ENCODE results near the gene LST1.

LST1 gene

DNA sequence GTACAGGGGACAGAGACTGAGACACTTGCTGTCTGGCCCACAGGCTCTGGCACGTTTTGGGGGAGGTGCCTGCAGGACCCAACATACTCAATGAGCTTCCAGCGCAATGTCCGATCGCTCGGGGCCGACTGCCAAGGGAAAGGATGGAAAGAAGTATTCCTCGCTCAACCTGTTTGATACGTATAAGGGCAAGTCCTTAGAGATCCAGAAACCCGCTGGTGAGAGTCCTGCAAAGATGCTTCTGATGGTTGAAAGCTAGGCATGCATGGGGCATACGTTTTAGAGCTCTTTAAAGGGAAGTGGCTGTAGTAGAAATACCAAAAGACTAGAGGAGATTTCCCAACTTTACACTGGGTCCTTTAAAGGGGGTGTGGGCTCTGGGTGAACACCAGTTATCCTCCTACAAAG is 36.6 kb downstream of the LST1 start:
- peak overlapping the region; percentile 88 for H3K4me2 ChIP-seq (ENCODE audit: low read length)
- H3K36me3 ChIP-seq (ENCODE audit: control insufficient read depth, insufficient read depth, low read length), result no peaks in the 10 kb centered on the region
- H3K4me3 ChIP-seq (ENCODE audit: low read depth, low read length), result no peak overlapping the region
- H3K79me2 ChIP-seq, result peaks cover 17% of the 10 kb centered on the region
- H3K9me3 ChIP-seq (ENCODE audit: control insufficient read depth, low read length), result no peaks in the 10 kb centered on the region
- no peak overlapping the region for H3K9ac ChIP-seq
- TF ChIP-seq, protein P1, sequence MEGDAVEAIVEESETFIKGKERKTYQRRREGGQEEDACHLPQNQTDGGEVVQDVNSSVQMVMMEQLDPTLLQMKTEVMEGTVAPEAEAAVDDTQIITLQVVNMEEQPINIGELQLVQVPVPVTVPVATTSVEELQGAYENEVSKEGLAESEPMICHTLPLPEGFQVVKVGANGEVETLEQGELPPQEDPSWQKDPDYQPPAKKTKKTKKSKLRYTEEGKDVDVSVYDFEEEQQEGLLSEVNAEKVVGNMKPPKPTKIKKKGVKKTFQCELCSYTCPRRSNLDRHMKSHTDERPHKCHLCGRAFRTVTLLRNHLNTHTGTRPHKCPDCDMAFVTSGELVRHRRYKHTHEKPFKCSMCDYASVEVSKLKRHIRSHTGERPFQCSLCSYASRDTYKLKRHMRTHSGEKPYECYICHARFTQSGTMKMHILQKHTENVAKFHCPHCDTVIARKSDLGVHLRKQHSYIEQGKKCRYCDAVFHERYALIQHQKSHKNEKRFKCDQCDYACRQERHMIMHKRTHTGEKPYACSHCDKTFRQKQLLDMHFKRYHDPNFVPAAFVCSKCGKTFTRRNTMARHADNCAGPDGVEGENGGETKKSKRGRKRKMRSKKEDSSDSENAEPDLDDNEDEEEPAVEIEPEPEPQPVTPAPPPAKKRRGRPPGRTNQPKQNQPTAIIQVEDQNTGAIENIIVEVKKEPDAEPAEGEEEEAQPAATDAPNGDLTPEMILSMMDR (IDR thresholded peaks at IDR 0.05), result no peak
- H2AFZ ChIP-seq, result no peak overlapping the region
- peaks cover 12% of the 10 kb centered on the region for H3K4me1 ChIP-seq
- no peaks in the 10 kb centered on the region for H3K27me3 ChIP-seq (ENCODE audit: control insufficient read depth, insufficient read depth, low read length)
- H3K27ac ChIP-seq, result no peak overlapping the region

DNA sequence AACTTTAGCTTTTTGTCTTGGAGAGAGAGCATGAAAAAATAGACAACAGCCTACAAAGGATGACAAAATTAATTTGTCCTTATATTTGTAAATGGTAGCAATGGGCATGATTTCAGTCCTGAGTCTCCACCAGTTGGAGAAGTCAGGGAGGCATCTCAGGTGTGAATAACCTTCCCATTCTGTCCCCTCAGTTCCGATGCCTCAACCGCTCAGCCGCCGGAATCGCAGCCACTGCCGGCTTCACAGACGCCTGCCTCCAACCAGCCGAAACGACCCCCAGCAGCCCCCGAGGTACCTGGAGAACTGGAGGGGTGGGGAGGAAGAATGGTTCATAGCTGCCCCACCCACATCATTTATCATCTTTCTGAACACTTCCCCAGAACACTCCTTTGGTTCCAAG is 38.0 kb downstream of the LST1 start:
- peaks cover 17% of the 10 kb centered on the region for H3K79me2 ChIP-seq
- H3K4me1 ChIP-seq, result peaks cover 12% of the 10 kb centered on the region
- no peak overlapping the region for H3K4me3 ChIP-seq (ENCODE audit: low read depth, low read length)
- no peak overlapping the region for H3K27ac ChIP-seq
- H3K4me2 ChIP-seq (ENCODE audit: low read length), result no peak overlapping the region
- H3K27me3 ChIP-seq (ENCODE audit: control insufficient read depth, insufficient read depth, low read length), result no peaks in the 10 kb centered on the region
- no peaks in the 10 kb centered on the region for H3K36me3 ChIP-seq (ENCODE audit: control insufficient read depth, insufficient read depth, low read length)
- no peak overlapping the region for H2AFZ ChIP-seq
- H3K9ac ChIP-seq, result no peak overlapping the region
- no peaks in the 10 kb centered on the region for H3K9me3 ChIP-seq (ENCODE audit: control insufficient read depth, low read length)
- TF ChIP-seq, protein P1 (IDR thresholded peaks at IDR 0.05), result no peak

DNA sequence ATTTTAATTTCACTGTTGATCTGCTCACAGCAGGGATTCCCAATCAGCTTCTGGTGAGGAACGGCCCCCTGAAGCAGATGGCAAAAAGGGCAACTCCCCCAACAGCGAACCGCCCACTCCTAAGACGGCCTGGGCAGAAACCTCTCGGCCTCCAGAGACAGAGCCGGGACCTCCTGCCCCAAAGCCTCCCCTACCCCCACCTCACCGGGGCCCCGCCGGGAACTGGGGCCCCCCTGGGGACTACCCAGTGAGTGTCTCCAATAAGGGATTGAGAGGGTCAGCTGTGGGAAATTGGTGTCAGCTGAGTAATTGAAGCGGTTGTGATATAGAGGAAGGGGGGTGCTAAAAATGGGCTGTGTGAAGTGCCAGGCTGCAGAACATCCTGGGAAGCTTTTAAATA is 40.9 kb downstream of the LST1 start:
- peaks cover 11% of the 10 kb centered on the region for H3K79me2 ChIP-seq
- no peaks in the 10 kb centered on the region for H3K36me3 ChIP-seq (ENCODE audit: control insufficient read depth, insufficient read depth, low read length)
- H2AFZ ChIP-seq, result no peak overlapping the region
- TF ChIP-seq, protein P1 (IDR thresholded peaks at IDR 0.05), result no peak
- H3K27ac ChIP-seq, result no peak overlapping the region
- no peak overlapping the region for H3K4me2 ChIP-seq (ENCODE audit: low read length)
- no peaks in the 10 kb centered on the region for H3K9me3 ChIP-seq (ENCODE audit: control insufficient read depth, low read length)
- H3K4me1 ChIP-seq, result peaks cover 6% of the 10 kb centered on the region
- H3K4me3 ChIP-seq (ENCODE audit: low read depth, low read length), result no peak overlapping the region
- H3K9ac ChIP-seq, result no peak overlapping the region
- no peaks in the 10 kb centered on the region for H3K27me3 ChIP-seq (ENCODE audit: control insufficient read depth, insufficient read depth, low read length)

DNA sequence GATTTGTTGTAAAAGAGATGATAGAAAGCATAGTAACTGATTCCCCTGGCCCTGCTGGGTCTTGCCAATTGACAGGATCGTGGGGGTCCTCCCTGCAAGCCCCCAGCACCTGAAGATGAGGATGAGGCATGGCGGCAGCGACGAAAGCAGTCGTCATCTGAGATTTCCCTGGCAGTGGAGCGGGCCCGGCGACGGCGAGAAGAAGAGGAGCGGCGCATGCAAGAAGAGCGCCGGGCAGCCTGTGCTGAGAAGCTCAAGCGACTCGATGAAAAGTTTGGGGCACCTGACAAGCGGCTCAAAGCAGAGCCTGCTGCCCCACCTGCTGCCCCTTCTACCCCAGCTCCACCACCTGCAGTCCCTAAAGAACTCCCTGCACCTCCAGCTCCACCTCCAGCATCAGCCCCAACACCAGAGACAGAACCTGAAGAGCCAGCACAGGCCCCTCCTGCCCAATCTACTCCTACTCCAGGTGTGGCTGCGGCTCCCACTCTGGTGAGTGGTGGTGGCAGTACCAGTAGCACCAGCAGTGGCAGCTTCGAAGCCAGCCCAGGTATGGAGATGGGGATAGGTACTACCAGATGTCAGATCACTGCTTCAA is 41.7 kb downstream of the LST1 start:
- TF ChIP-seq, protein P1 (IDR thresholded peaks at IDR 0.05), result no peak
- peaks cover 12% of the 10 kb centered on the region for H3K79me2 ChIP-seq
- no peak overlapping the region for H2AFZ ChIP-seq
- no peak overlapping the region for H3K9ac ChIP-seq
- H3K27ac ChIP-seq, result no peak overlapping the region
- no peaks in the 10 kb centered on the region for H3K4me1 ChIP-seq
- H3K4me2 ChIP-seq (ENCODE audit: low read length), result no peak overlapping the region
- H3K27me3 ChIP-seq (ENCODE audit: control insufficient read depth, insufficient read depth, low read length), result no peaks in the 10 kb centered on the region
- H3K9me3 ChIP-seq (ENCODE audit: control insufficient read depth, low read length), result no peaks in the 10 kb centered on the region
- no peaks in the 10 kb centered on the region for H3K36me3 ChIP-seq (ENCODE audit: control insufficient read depth, insufficient read depth, low read length)
- H3K4me3 ChIP-seq (ENCODE audit: low read depth, low read length), result no peak overlapping the region

DNA sequence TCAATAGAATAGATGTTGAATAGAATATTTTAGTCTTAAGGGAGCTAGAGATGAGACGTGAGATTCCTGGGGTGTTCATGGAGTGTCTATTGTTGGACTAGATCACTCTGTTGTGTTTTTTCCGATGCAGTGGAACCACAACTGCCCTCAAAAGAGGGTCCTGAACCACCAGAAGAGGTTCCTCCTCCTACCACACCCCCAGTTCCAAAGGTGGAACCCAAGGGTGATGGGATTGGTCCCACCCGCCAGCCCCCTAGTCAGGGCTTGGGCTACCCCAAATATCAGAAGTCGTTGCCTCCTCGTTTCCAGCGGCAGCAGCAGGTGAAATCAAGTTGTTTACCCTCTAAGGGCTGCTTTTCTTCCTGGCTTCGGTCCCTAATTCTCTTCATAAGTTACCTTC is 42.9 kb downstream of the LST1 start:
- Histone ChIP-seq H3K27ac (no peak overlapping the region), H3K79me2 (peaks cover 12% of the 10 kb centered on the region), H3K9me3 (ENCODE audit: control insufficient read depth, low read length) (no peaks in the 10 kb centered on the region), H3K27me3 (ENCODE audit: control insufficient read depth, insufficient read depth, low read length) (no peaks in the 10 kb centered on the region), H3K4me2 (ENCODE audit: low read length) (no peak overlapping the region), H3K4me3 (ENCODE audit: low read depth, low read length) (no peak overlapping the region), H3K9ac (no peak overlapping the region), H3K36me3 (ENCODE audit: control insufficient read depth, insufficient read depth, low read length) (no peaks in the 10 kb centered on the region), H2AFZ (no peak overlapping the region), H3K4me1 (no peaks in the 10 kb centered on the region)
- TF ChIP-seq, protein P1 (IDR thresholded peaks at IDR 0.05), result no peak
